K562 (cell line): ENCODE results near the gene FIGNL1. TPM values are rescaled to one million over a fixed set of nuclear protein-coding genes. Genes with fewer than 3 reads are reported as not detected.
A peak's percentile ranks its signal among the peaks of the same experiment; 100 is the strongest.

ENCODE experiments used
- CUX1 ChIP-seq: fragments of 200-800 bp; sonication (Bioruptor generic); IDR thresholded peaks from 2 replicates; pipeline ENCODE4 v1.6.1; 2016; ENCODE audit warnings: missing genetic modification characterization, missing compliant biosample characterization
- DDX20 ChIP-seq: fragments of 450-650 bp; IDR thresholded peaks from 2 replicates; pipeline ENCODE4 v1.6.1; 2016; ENCODE audit warnings: missing genetic modification characterization, low read depth, mild to moderate bottlenecking, missing compliant biosample characterization, moderate library complexity
- JUN ChIP-seq, 2 experiments: sonication (generic) in 1 of 2; formaldehyde crosslinking in 1 of 2; IDR thresholded peaks; 2 replicates each; pipeline versions ENCODE4 v1.6.1 to v1.8.0; 2012 to 2022; ENCODE audit warnings: borderline replicate concordance in 2 of 2, mild to moderate bottlenecking in 2 of 2, improper control_type of control experiment in 1 of 2, low read depth in 1 of 2, low read length in 1 of 2, missing genetic modification reagents in 1 of 2
- NCOA2 ChIP-seq, 2 experiments: fragments of 450-650 bp; IDR thresholded peaks; 2 replicates each; pipeline ENCODE4 v1.6.1; 2018; ENCODE audit warnings: mild to moderate bottlenecking in 2 of 2, moderate library complexity in 1 of 2; ENCODE audit not compliant: partially characterized antibody in 2 of 2
- POLR3G ChIP-seq: IDR thresholded peaks from 2 replicates; pipeline ENCODE4 v1.6.1; 2011; ENCODE audit not compliant: insufficient read length, insufficient replicate concordance; ENCODE audit errors: extremely low read depth
- RFX5 ChIP-seq: IDR thresholded peaks from 2 replicates; pipeline ENCODE4 v1.6.1; 2011; ENCODE audit warnings: low read depth, mild to moderate bottlenecking, improper control_type of control experiment, low read length
- SLC30A9 ChIP-seq: fragments of 250-450 bp; sonication (Bioruptor Pico); IDR thresholded peaks from 2 replicates; pipeline ENCODE4 v1.8.0; 2022; ENCODE audit warnings: mild to moderate bottlenecking, moderate library complexity
- ZNF263 ChIP-seq: sonication (generic); formaldehyde crosslinking; IDR thresholded peaks from 2 replicates; pipeline ENCODE4 v1.8.0; 2022; ENCODE audit warnings: mild to moderate bottlenecking, missing genetic modification reagents, borderline replicate concordance
- ZNF277 ChIP-seq: fragments of 250-450 bp; sonication (Bioruptor Pico); IDR thresholded peaks from 2 replicates; pipeline ENCODE4 v1.8.0; 2022; ENCODE audit warnings: inconsistent platforms, mild to moderate bottlenecking, moderate library complexity, borderline replicate concordance
- ZNF785 ChIP-seq: fragments of 250-450 bp; sonication (Bioruptor Pico); IDR thresholded peaks from 2 replicates; pipeline ENCODE4 v1.4.0; 2020; ENCODE audit warnings: mild to moderate bottlenecking
- polyA plus RNA-seq, 8 experiments: library from polyadenylated mRNA; depleted of rRNA in 4 of 8; stranded (reverse) in 5 of 8; unstranded in 3 of 8; fragments of >200 nt; fragmentation: Nextera tagmentation in 2 of 8; fragmentation: Illumina TruSeq in 1 of 8; extraction: Ambion mirVana in 2 of 8; extraction: Trizol in 1 of 8; gene quantifications; 2 replicates each; pipeline versions ENCODE4 v1.2.1 to v1.2.3, GENCODE V29; 2011 to 2014; ENCODE audit warnings: inconsistent platforms in 1 of 8, missing spikeins in 1 of 8
- total RNA-seq, 7 experiments: library from RNA; depleted of rRNA in 6 of 7; stranded (reverse); fragments of >200 nt in 6 of 7; fragmentation: Illumina TruSeq in 2 of 7; extraction: Trizol in 2 of 7; gene quantifications; 2 replicates each; pipeline versions ENCODE4 v1.2.1 to v1.2.3, GENCODE V29; 2011 to 2021; ENCODE audit warnings: low replicate concordance in 1 of 7
- TF ChIP-seq, protein P1 (sequence below): fragments of 250-450 bp; sonication (Bioruptor Pico); IDR thresholded peaks from 2 replicates; pipeline ENCODE4 v1.4.0; 2020; ENCODE audit warnings: mild to moderate bottlenecking
- TF ChIP-seq, protein P2 (sequence below): fragments of 250-450 bp; sonication (Bioruptor Pico); IDR thresholded peaks from 2 replicates; pipeline ENCODE4 v1.4.0; 2020; ENCODE audit warnings: mild to moderate bottlenecking, moderate library complexity
- TF ChIP-seq, protein P3 (sequence below): sonication (generic); formaldehyde crosslinking; IDR thresholded peaks from 2 replicates; pipeline ENCODE4 v1.8.1; 2023; ENCODE audit warnings: mild to moderate bottlenecking, missing genetic modification reagents

Gene FIGNL1
- total and polyA plus RNA-seq, 9 of the 15 experiments (the other 6 are each of a cell fraction or from before 2014, with no cell fraction given) = 15.5 to 48.3 (median 27.6) TPM

- TF ChIP-seq POLR3G = no peak
- TF ChIP-seq JUN (IDR thresholded peaks at IDR 0.05; ENCODE audit: borderline replicate concordance, low read depth, low read length) = peak; percentile 43; the same call in 1 of the 2 replicates
- TF ChIP-seq JUN (CRISPR knock-in tag; IDR thresholded peaks at IDR 0.05; ENCODE audit: borderline replicate concordance) = no peak
- TF ChIP-seq SLC30A9 (CRISPR knock-in tag) = no peak
- TF ChIP-seq, protein P1, sequence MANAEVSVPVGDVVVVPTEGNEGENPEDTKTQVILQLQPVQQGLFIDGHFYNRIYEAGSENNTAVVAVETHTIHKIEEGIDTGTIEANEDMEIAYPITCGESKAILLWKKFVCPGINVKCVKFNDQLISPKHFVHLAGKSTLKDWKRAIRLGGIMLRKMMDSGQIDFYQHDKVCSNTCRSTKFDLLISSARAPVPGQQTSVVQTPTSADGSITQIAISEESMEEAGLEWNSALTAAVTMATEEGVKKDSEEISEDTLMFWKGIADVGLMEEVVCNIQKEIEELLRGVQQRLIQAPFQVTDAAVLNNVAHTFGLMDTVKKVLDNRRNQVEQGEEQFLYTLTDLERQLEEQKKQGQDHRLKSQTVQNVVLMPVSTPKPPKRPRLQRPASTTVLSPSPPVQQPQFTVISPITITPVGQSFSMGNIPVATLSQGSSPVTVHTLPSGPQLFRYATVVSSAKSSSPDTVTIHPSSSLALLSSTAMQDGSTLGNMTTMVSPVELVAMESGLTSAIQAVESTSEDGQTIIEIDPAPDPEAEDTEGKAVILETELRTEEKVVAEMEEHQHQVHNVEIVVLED (CRISPR knock-in tag) = peak; percentile 100
- no peak for TF ChIP-seq ZNF263 (CRISPR knock-in tag)
- TF ChIP-seq RFX5 = no peak
- TF ChIP-seq, protein P2, sequence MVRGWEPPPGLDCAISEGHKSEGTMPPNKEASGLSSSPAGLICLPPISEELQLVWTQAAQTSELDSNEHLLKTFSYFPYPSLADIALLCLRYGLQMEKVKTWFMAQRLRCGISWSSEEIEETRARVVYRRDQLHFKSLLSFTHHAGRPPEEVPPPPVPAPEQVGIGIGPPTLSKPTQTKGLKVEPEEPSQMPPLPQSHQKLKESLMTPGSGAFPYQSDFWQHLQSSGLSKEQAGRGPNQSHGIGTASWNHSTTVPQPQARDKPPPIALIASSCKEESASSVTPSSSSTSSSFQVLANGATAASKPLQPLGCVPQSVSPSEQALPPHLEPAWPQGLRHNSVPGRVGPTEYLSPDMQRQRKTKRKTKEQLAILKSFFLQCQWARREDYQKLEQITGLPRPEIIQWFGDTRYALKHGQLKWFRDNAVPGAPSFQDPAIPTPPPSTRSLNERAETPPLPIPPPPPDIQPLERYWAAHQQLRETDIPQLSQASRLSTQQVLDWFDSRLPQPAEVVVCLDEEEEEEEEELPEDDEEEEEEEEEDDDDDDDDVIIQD (CRISPR knock-in tag) = no peak
- TF ChIP-seq ZNF785 (CRISPR knock-in tag) = no peak
- no peak for TF ChIP-seq ZNF277 (CRISPR knock-in tag)
- TF ChIP-seq, protein P3, sequence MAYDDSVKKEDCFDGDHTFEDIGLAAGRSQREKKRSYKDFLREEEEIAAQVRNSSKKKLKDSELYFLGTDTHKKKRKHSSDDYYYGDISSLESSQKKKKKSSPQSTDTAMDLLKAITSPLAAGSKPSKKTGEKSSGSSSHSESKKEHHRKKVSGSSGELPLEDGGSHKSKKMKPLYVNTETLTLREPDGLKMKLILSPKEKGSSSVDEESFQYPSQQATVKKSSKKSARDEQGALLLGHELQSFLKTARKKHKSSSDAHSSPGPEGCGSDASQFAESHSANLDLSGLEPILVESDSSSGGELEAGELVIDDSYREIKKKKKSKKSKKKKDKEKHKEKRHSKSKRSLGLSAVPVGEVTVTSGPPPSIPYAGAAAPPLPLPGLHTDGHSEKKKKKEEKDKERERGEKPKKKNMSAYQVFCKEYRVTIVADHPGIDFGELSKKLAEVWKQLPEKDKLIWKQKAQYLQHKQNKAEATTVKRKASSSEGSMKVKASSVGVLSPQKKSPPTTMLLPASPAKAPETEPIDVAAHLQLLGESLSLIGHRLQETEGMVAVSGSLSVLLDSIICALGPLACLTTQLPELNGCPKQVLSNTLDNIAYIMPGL = peak; percentile 75; the same call in 1 of the 2 replicates
- no peak for TF ChIP-seq NCOA2 (IDR thresholded peaks at IDR 0.05; ENCODE audit: partially characterized antibody in 2 of 2)
- TF ChIP-seq CUX1 (CRISPR knock-in tag) = no peak
- TF ChIP-seq DDX20 (tag) = no peak
Observed at GRCh38 chr7:50449881-50450589, at the start of gene FIGNL1 (continued).
